Mesodermal cell (in vitro differentiated cells): ENCODE results near the gene IFIT3.

Experiments used
- H3K27ac ChIP-seq: 2 replicates; pipeline ENCODE4 v1.7.0; 2013; ENCODE audit warnings: mild to moderate bottlenecking, low read depth, low read length, moderate library complexity; ENCODE audit not compliant: severe bottlenecking
- H3K36me3 ChIP-seq: 2 replicates; pipeline ENCODE4 v1.7.1; 2013; ENCODE audit warnings: mild to moderate bottlenecking, low read length, moderate library complexity; ENCODE audit not compliant: control insufficient read depth, insufficient read depth
- H3K4me1 ChIP-seq: one replicate; pipeline ENCODE4 v1.7.1; 2013; ENCODE audit warnings: mild to moderate bottlenecking, low read length; ENCODE audit not compliant: insufficient read depth, control insufficient read depth, poor library complexity, severe bottlenecking
- H3K4me3 ChIP-seq: 2 replicates; pipeline ENCODE4 v1.7.0; 2013; ENCODE audit warnings: low read length, control low read depth, mild to moderate bottlenecking; ENCODE audit not compliant: insufficient read depth, poor library complexity, severe bottlenecking; ENCODE audit errors: extremely low read depth
- H3K9me3 ChIP-seq: 2 replicates; pipeline ENCODE4 v1.7.1; 2013; ENCODE audit warnings: mild to moderate bottlenecking, low read length, moderate library complexity; ENCODE audit not compliant: control insufficient read depth
- WGBS, 2 experiments: methylation state at CpG; one replicate each; pipeline ENCODE4 v1.1.5; 2013; ENCODE audit warnings: missing lambda C conversion rate in 2 of 2; ENCODE audit not compliant: insufficient coverage in 2 of 2; 5-methylcytosine and 5-hydroxymethylcytosine counted together

Gene IFIT3

DNA sequence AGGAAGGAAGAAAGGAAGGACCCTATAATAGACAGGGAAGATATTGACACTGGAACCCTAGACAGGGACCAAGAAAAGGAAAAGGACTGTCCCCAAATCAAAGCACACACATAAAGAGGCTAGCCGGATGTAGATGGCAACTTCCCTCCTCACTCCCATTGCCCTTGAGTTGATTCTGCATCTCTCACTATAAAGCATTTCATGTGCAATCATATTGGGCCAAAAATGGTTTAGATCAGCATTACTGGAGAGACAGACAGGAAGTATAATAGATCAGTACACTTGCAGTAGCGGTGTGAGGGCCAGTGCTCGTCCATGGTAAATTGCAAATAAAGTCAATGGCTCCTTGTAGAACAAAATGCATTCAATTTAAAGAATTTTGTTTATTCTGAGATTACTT lies 8.4 kb downstream of the IFIT3 start:
- WGBS, 2 experiments: 100% methylated on average over 2 of the region's 3 CpGs; no CpG with 5 or more reads in 1 of the 2 experiments

DNA sequence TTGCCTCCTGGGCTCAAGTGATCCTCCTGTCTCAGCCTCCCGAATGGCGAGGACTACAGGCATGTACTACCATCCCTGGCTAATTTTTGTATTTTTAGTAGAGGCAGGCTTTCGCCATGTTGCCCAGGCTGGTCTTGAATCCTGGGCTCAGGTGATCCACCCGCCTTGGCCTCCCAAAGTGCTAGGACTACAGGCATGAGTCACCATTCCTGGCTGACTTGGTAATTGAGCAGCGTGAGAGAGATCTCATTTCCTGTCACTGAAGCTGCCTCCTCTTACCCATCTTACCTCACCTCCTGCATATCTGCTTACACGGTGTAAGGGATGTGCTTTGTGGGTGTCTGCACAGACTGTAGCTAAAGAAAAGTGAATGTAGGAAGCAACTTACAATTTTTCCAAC lies 9.7 kb downstream of the IFIT3 start:
- no peaks in the 10 kb centered on the region for H3K36me3 ChIP-seq
- H3K4me1 ChIP-seq: peaks cover 12% of the 10 kb centered on the region
- no peaks in the 10 kb centered on the region for H3K9me3 ChIP-seq
- H3K27ac ChIP-seq: no peak overlapping the region
- H3K4me3 ChIP-seq: no peak overlapping the region
- WGBS, 2 experiments: 80 to 100% methylated on average over 1 to 3 of the region's 6 CpGs

More for the DNA sequence above, 8.4 kb downstream of the IFIT3 start:
- H3K27ac ChIP-seq: no peak overlapping the region
- H3K36me3 ChIP-seq: no peaks in the 10 kb centered on the region
- peaks cover 12% of the 10 kb centered on the region for H3K4me1 ChIP-seq
- no peaks in the 10 kb centered on the region for H3K9me3 ChIP-seq
- H3K4me3 ChIP-seq: no peak overlapping the region

DNA sequence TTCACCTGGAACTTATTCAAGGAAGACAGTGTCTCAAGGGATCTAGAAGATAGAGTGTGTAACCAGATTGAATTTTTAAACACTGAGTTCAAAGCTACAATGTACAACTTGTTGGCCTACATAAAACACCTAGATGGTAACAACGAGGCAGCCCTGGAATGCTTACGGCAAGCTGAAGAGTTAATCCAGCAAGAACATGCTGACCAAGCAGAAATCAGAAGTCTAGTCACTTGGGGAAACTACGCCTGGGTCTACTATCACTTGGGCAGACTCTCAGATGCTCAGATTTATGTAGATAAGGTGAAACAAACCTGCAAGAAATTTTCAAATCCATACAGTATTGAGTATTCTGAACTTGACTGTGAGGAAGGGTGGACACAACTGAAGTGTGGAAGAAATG lies 10.9 kb downstream of the IFIT3 start:
- Histone ChIP-seq H3K9me3 (no peaks in the 10 kb centered on the region), H3K27ac (no peak overlapping the region), H3K4me3 (no peak overlapping the region), H3K36me3 (no peaks in the 10 kb centered on the region), H3K4me1 (peaks cover 2% of the 10 kb centered on the region)
- WGBS, 2 experiments: 85 to 97% methylated on average over 2 to 3 of the region's 3 CpGs

DNA sequence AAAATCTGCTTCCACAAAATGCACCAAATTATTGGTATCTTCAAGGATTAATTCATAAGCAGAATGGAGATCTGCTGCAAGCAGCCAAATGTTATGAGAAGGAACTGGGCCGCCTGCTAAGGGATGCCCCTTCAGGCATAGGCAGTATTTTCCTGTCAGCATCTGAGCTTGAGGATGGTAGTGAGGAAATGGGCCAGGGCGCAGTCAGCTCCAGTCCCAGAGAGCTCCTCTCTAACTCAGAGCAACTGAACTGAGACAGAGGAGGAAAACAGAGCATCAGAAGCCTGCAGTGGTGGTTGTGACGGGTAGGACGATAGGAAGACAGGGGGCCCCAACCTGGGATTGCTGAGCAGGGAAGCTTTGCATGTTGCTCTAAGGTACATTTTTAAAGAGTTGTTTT lies 12.1 kb downstream of the IFIT3 start:
- 98 to 100% methylated on average over 3 to 4 of the region's 4 CpGs for WGBS, 2 experiments
- Histone ChIP-seq H3K36me3 (no peaks in the 10 kb centered on the region), H3K4me1 (no peaks in the 10 kb centered on the region), H3K9me3 (no peaks in the 10 kb centered on the region), H3K27ac (no peak overlapping the region), H3K4me3 (no peak overlapping the region)

DNA sequence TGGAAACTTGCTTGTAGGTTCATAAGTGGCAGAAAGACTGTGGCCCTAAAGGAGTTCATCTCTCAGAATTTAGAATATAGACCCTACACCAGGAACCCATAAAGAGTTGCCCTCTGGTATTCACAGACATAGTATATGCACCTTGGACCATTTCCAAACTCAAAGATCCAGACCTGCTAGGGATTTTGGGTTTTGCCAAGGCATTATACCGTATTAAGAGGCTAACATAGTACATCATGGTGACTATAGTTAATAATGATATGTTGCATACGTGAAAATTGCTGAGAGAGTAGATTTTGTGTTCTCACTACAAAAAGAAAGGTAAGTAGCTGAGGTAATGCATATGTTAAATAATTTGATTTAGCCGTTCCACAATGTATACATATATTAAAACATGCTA lies 13.9 kb downstream of the IFIT3 start:
- WGBS, 2 experiments: 82% methylated on average over 1 of the region's 3 CpGs; no CpG with 5 or more reads in 1 of the 2 experiments
- H3K27ac ChIP-seq: no peak overlapping the region
- H3K36me3 ChIP-seq: no peaks in the 10 kb centered on the region
- no peaks in the 10 kb centered on the region for H3K4me1 ChIP-seq
- H3K9me3 ChIP-seq: no peaks in the 10 kb centered on the region
- H3K4me3 ChIP-seq: no peak overlapping the region

- Histone ChIP-seq H3K4me3 (no peak overlapping the region), H3K9me3 (no peaks in the 10 kb centered on the region), H3K36me3 (no peaks in the 10 kb centered on the region), H3K4me1 (no peaks in the 10 kb centered on the region), H3K27ac (no peak overlapping the region)
- 58 to 75% methylated on average over 1 to 2 of the region's 3 CpGs for WGBS, 2 experiments
These were observed 14.6 kb downstream of the IFIT3 start for GRCh38 chr10:89342206-89342958.

GRCh38 chr10:89343089-89343767 lies 15.4 kb downstream of the IFIT3 start:
- Histone ChIP-seq H3K4me3 (no peak overlapping the region), H3K4me1 (no peaks in the 10 kb centered on the region), H3K9me3 (no peaks in the 10 kb centered on the region), H3K27ac (no peak overlapping the region), H3K36me3 (no peaks in the 10 kb centered on the region)
- WGBS, 2 experiments: 75 to 90% methylated on average over 4 to 5 of the region's 5 CpGs

- Histone ChIP-seq H3K36me3 (no peaks in the 10 kb centered on the region), H3K27ac (no peak overlapping the region), H3K4me1 (no peaks in the 10 kb centered on the region), H3K4me3 (no peak overlapping the region), H3K9me3 (no peaks in the 10 kb centered on the region)
- WGBS, 2 experiments: 100% methylated on average over 1 of the region's 2 CpGs; no CpG with 5 or more reads in 1 of the 2 experiments
These were observed 16.4 kb downstream of the IFIT3 start for GRCh38 chr10:89344156-89344555.

DNA sequence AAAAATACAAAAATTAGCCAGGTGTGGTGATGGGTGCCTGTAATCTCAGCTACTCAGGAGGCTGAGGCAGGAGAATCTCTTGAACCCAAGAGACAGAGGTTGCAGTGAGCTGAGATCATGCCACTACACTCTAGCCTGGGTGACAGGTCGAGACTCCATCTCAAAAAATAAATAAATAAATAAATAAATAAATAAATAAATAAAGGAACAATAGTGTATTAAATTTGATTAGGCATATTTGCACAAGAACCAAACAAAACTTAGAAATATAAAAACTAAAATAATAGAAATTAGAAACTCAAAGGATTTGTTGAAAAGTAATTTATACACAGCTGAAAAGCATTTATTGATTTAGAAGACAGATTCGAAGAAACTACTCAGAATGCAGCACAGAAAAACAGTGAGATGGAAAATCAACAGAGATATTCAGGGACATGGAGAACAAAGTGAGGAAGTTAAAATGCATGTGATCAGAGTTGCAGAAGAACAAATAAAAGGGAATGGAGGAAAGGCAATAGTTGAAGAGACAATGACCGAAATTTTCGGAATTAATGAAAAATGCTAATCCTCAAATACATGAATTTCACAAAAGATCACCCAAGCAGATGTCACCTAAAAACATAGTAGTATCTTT lies 17.7 kb downstream of the IFIT3 start:
- H3K4me3 ChIP-seq: no peak overlapping the region
- H3K36me3 ChIP-seq: no peaks in the 10 kb centered on the region
- H3K4me1 ChIP-seq: no peaks in the 10 kb centered on the region
- H3K9me3 ChIP-seq: no peaks in the 10 kb centered on the region
- H3K27ac ChIP-seq: no peak overlapping the region
- 100% methylated on average over 1 of the region's 4 CpGs; no CpG with 5 or more reads in 1 of the 2 experiments for WGBS, 2 experiments

- Histone ChIP-seq H3K27ac (no peak overlapping the region), H3K4me1 (peaks cover 7% of the 10 kb centered on the region), H3K4me3 (no peak overlapping the region), H3K36me3 (no peaks in the 10 kb centered on the region), H3K9me3 (no peaks in the 10 kb centered on the region)
- 91 to 97% methylated on average over 4 of the region's 4 CpGs for WGBS, 2 experiments
These were observed 18.8 kb downstream of the IFIT3 start for GRCh38 chr10:89346405-89347254.
